OCI-LY1 (cell line): Measurements from ENCODE around the gene SORBS1.

ENCODE experiments used
- H2AFZ ChIP-seq: fragments of 200-600 bp; sonication (generic), shearing (Covaris generic); 2 replicates; pipeline ENCODE4 v1.6.0; 2014; ENCODE audit warnings: antibody characterized with exemption, mild to moderate bottlenecking, low read length
- H3F3A ChIP-seq: fragments of 200-600 bp; sonication (generic), shearing (Covaris generic); 2 replicates; pipeline ENCODE4 v1.6.0; 2014; ENCODE audit warnings: mild to moderate bottlenecking, antibody characterized with exemption, low read length, moderate library complexity; ENCODE audit not compliant: insufficient read depth
- H3K27ac ChIP-seq: fragments of 200-600 bp; sonication (generic); 2 replicates; pipeline ENCODE4 v1.5.1; 2014; ENCODE audit warnings: low read length, mixed run types, mild to moderate bottlenecking, low read depth; ENCODE audit not compliant: poor library complexity, severe bottlenecking
- H3K27me3 ChIP-seq: fragments of 200-600 bp; sonication (generic); 2 replicates; pipeline ENCODE4 v1.6.0; 2014; ENCODE audit warnings: antibody characterized with exemption, mild to moderate bottlenecking, low read length, moderate library complexity; ENCODE audit not compliant: insufficient read depth
- H3K36me3 ChIP-seq: fragments of 200-600 bp; sonication (generic); 2 replicates; pipeline ENCODE4 v1.6.1; 2014; ENCODE audit warnings: mild to moderate bottlenecking, antibody characterized with exemption, low read length, moderate library complexity, mixed read lengths; ENCODE audit not compliant: insufficient read depth
- H3K4me1 ChIP-seq: fragments of 200-600 bp; sonication (generic); 2 replicates; pipeline ENCODE4 v1.5.1; 2014; ENCODE audit warnings: mild to moderate bottlenecking, low read length, moderate library complexity; ENCODE audit not compliant: insufficient read depth, severe bottlenecking
- H3K4me2 ChIP-seq: fragments of 200-600 bp; sonication (generic), shearing (Covaris generic); 2 replicates; pipeline ENCODE4 v1.6.1; 2014; ENCODE audit warnings: low read length
- H3K4me3 ChIP-seq: fragments of 200-600 bp; sonication (generic); 2 replicates; pipeline ENCODE4 v1.5.1; 2014; ENCODE audit warnings: low read length, low read depth, mild to moderate bottlenecking, mixed read lengths; ENCODE audit not compliant: poor library complexity, severe bottlenecking
- H3K79me2 ChIP-seq: fragments of 200-600 bp; shearing (Covaris generic); 2 replicates; pipeline ENCODE4 v1.6.1; 2016; ENCODE audit warnings: mixed run types, low read length, mixed read lengths; ENCODE audit not compliant: insufficient read depth
- H3K9ac ChIP-seq: fragments of 200-600 bp; sonication (generic), shearing (Covaris generic); 2 replicates; pipeline ENCODE4 v1.6.1; 2014; ENCODE audit warnings: mild to moderate bottlenecking, low read length, mixed read lengths
- H3K9me2 ChIP-seq: fragments of 200-600 bp; sonication (generic), shearing (Covaris generic); 2 replicates; pipeline ENCODE4 v1.6.1; 2014; ENCODE audit warnings: low read depth, mild to moderate bottlenecking, low read length, mixed read lengths
- H3K9me3 ChIP-seq: fragments of 200-600 bp; shearing (Covaris generic); 2 replicates; pipeline ENCODE4 v1.6.1; 2014; ENCODE audit warnings: low read length, mixed read lengths
- H4K20me1 ChIP-seq: fragments of 200-600 bp; sonication (generic), shearing (Covaris generic); 2 replicates; pipeline ENCODE4 v1.6.0; 2016; ENCODE audit warnings: mild to moderate bottlenecking, low read length; ENCODE audit not compliant: insufficient read depth
- CTCF ChIP-seq: fragments of 200-600 bp; sonication (generic), shearing (Covaris generic); IDR thresholded peaks from 2 replicates; pipeline ENCODE4 v1.5.1; 2017; ENCODE audit warnings: mild to moderate bottlenecking, antibody characterized with exemption, low read length, moderate library complexity, mixed read lengths
- EZH2 ChIP-seq: fragments of 200-600 bp; sonication (generic), shearing (Covaris generic); IDR thresholded peaks from 2 replicates; pipeline ENCODE4 v1.8.0; 2017; ENCODE audit warnings: borderline replicate concordance, mixed run types, mild to moderate bottlenecking, antibody characterized with exemption, low read length, moderate library complexity, mixed read lengths

SORBS1 gene

GRCh38 chr10:95506056-95506737, 55.0 kb downstream of the SORBS1 start:
- Histone ChIP-seq H3K4me1 (no peaks in the 10 kb centered on the region), H4K20me1 (no peaks in the 10 kb centered on the region), H3K79me2 (no peaks in the 10 kb centered on the region), H3K27me3 (no peaks in the 10 kb centered on the region), H3K9ac (no peak overlapping the region), H3F3A (no peaks in the 10 kb centered on the region), H3K9me2 (no peaks in the 10 kb centered on the region), H3K9me3 (no peaks in the 10 kb centered on the region), H3K4me2 (no peak overlapping the region), H3K27ac (no peak overlapping the region), H2AFZ (no peak overlapping the region), H3K4me3 (no peak overlapping the region), H3K36me3 (no peaks in the 10 kb centered on the region)
- TF ChIP-seq CTCF, result no peak
- TF ChIP-seq EZH2, result no peak

- Histone ChIP-seq H3K79me2 (no peaks in the 10 kb centered on the region), H3K4me2 (no peak overlapping the region), H2AFZ (no peak overlapping the region), H4K20me1 (no peaks in the 10 kb centered on the region), H3K27ac (no peak overlapping the region), H3K4me1 (no peaks in the 10 kb centered on the region), H3K9me3 (no peaks in the 10 kb centered on the region), H3K9me2 (no peaks in the 10 kb centered on the region), H3F3A (no peaks in the 10 kb centered on the region), H3K27me3 (no peaks in the 10 kb centered on the region), H3K9ac (no peak overlapping the region), H3K36me3 (no peaks in the 10 kb centered on the region), H3K4me3 (no peak overlapping the region)
- no peak for TF ChIP-seq CTCF
- no peak for TF ChIP-seq EZH2
These were observed 55.5 kb downstream of the SORBS1 start for GRCh38 chr10:95505641-95506040.

- H3K79me2 ChIP-seq, result no peaks in the 10 kb centered on the region
- no peak overlapping the region for H3K27ac ChIP-seq
- no peak for TF ChIP-seq CTCF
- no peak for TF ChIP-seq EZH2
- no peaks in the 10 kb centered on the region for H3K9me3 ChIP-seq
- no peak overlapping the region for H3K4me2 ChIP-seq
- no peaks in the 10 kb centered on the region for H4K20me1 ChIP-seq
- H3F3A ChIP-seq, result no peaks in the 10 kb centered on the region
- no peaks in the 10 kb centered on the region for H3K4me1 ChIP-seq
- no peaks in the 10 kb centered on the region for H3K9me2 ChIP-seq
- no peak overlapping the region for H3K4me3 ChIP-seq
- no peaks in the 10 kb centered on the region for H3K36me3 ChIP-seq
- no peak overlapping the region for H2AFZ ChIP-seq
- no peak overlapping the region for H3K9ac ChIP-seq
- no peaks in the 10 kb centered on the region for H3K27me3 ChIP-seq
These were observed 56.0 kb downstream of the SORBS1 start for GRCh38 chr10:95505084-95505610.
